GM18907 (cell line): ENCODE measurements around the gene PNPLA5.

Experiments
- ATAC-seq: cut with Tn5 transposase; IDR thresholded peaks from one replicate; pipeline ENCODE4 v1.9.1; 2021; ENCODE audit warnings: mild to moderate bottlenecking, moderate library complexity; ENCODE audit not compliant: unreplicated experiment

Gene PNPLA5

GRCh38 chr22:43857367-43857766 is 34.4 kb downstream of the PNPLA5 start:
- no peak for ATAC-seq

- no peak for ATAC-seq
Measured at GRCh38 chr22:43855431-43855830, 36.4 kb downstream of the PNPLA5 start.

GRCh38 chr22:43854786-43855271 is 37.0 kb downstream of the PNPLA5 start:
- ATAC-seq, result no peak

- no peak for ATAC-seq
Measured at GRCh38 chr22:43854121-43854785, 37.6 kb downstream of the PNPLA5 start.

- ATAC-seq, result no peak
Measured at GRCh38 chr22:43853328-43853931, 38.4 kb downstream of the PNPLA5 start.

GRCh38 chr22:43852573-43853327 is 39.1 kb downstream of the PNPLA5 start:
- ATAC-seq, result no peak

- no peak for ATAC-seq
Measured at GRCh38 chr22:43851979-43852307, 39.9 kb downstream of the PNPLA5 start.

- no peak for ATAC-seq
Measured at GRCh38 chr22:43851058-43851978, 40.5 kb downstream of the PNPLA5 start.

- no peak for ATAC-seq
Measured at GRCh38 chr22:43850529-43850928, 41.3 kb downstream of the PNPLA5 start.

- no peak for ATAC-seq
Measured at GRCh38 chr22:43849731-43850130, 42.1 kb downstream of the PNPLA5 start.

- ATAC-seq, result no peak
Measured at GRCh38 chr22:43848366-43849171, 43.2 kb downstream of the PNPLA5 start.

- ATAC-seq, result no peak
Measured at GRCh38 chr22:43847376-43848289, 44.2 kb downstream of the PNPLA5 start.

GRCh38 chr22:43846966-43847365 is 44.8 kb downstream of the PNPLA5 start:
- ATAC-seq, result no peak

GRCh38 chr22:43845981-43846380 is 45.8 kb downstream of the PNPLA5 start:
- ATAC-seq, result no peak

GRCh38 chr22:43844560-43845545 is 47.0 kb downstream of the PNPLA5 start:
- no peak for ATAC-seq

GRCh38 chr22:43843783-43844530 is 47.9 kb downstream of the PNPLA5 start:
- ATAC-seq, result no peak

- no peak for ATAC-seq
Measured at GRCh38 chr22:43841742-43842141, 50.1 kb downstream of the PNPLA5 start.
